Measurements from ENCODE around the gene CCT7. TPM values are rescaled to one million over a fixed set of nuclear protein-coding genes. Genes with fewer than 3 reads are reported as not detected.

CCT7 gene
- total RNA-seq, 1 donor from 2014 or later, result 192 TPM

- no peaks in the 10 kb centered on the region for H3K27me3 Mint-ChIP-seq (ENCODE audit: low read depth)
- peaks cover 11% of the 10 kb centered on the region for H3K36me3 Mint-ChIP-seq (ENCODE audit: low read depth)
- no peak overlapping the region for H3K27ac Mint-ChIP-seq (ENCODE audit: unreplicated experiment)
- DNase-seq (ENCODE audit: low spot score), result no peak
- TF ChIP-seq CTCF (IDR thresholded peaks at IDR 0.05), result no peak
- no peaks in the 10 kb centered on the region for H3K9me3 Mint-ChIP-seq (ENCODE audit: low read depth)
- H3K4me1 Mint-ChIP-seq (ENCODE audit: low read depth), result no peaks in the 10 kb centered on the region
- no peak overlapping the region for H3K4me3 Mint-ChIP-seq (ENCODE audit: unreplicated experiment)
Measured at GRCh38 chr2:73227086-73227485, 7.0 kb upstream of the CCT7 start.

- Mint-ChIP-seq H3K27ac (ENCODE audit: unreplicated experiment) (no peak overlapping the region), H3K27me3 (ENCODE audit: low read depth) (no peaks in the 10 kb centered on the region), H3K4me1 (ENCODE audit: low read depth) (peaks cover 5% of the 10 kb centered on the region), H3K9me3 (ENCODE audit: low read depth) (no peaks in the 10 kb centered on the region), H3K36me3 (ENCODE audit: low read depth) (peaks cover 3% of the 10 kb centered on the region), H3K4me3 (ENCODE audit: unreplicated experiment) (no peak overlapping the region)
- no peak for TF ChIP-seq CTCF (IDR thresholded peaks at IDR 0.05)
- no peak for DNase-seq (ENCODE audit: low spot score)
Measured at GRCh38 chr2:73228631-73229030, 5.5 kb upstream of the CCT7 start.

- no peak for TF ChIP-seq CTCF (IDR thresholded peaks at IDR 0.05)
- no peak for DNase-seq (ENCODE audit: low spot score)
- Mint-ChIP-seq H3K27me3 (ENCODE audit: low read depth) (no peaks in the 10 kb centered on the region), H3K36me3 (ENCODE audit: low read depth) (peaks cover 1% of the 10 kb centered on the region), H3K4me1 (ENCODE audit: low read depth) (peaks cover 32% of the 10 kb centered on the region), H3K27ac (ENCODE audit: unreplicated experiment) (peak overlapping the region; percentile 95), H3K4me3 (ENCODE audit: unreplicated experiment) (peak overlapping the region; percentile 96), H3K9me3 (ENCODE audit: low read depth) (no peaks in the 10 kb centered on the region)
Measured at GRCh38 chr2:73232403-73233153, 1.5 kb upstream of the CCT7 start.

GRCh38 chr2:73233154-73233931 is 765 bp upstream of the CCT7 start, which contains the start of gene PRADC1:
Gene PRADC1, minus strand, starts transcription at chr2:73233239. Its CDS starts 79 bp downstream, at chr2:73233160.
- peak; percentile 100 for DNase-seq (ENCODE audit: low spot score)
- no peaks in the 10 kb centered on the region for H3K27me3 Mint-ChIP-seq (ENCODE audit: low read depth)
- no peak for TF ChIP-seq CTCF (IDR thresholded peaks at IDR 0.05)
- peaks cover 35% of the 10 kb centered on the region for H3K4me1 Mint-ChIP-seq (ENCODE audit: low read depth)
- peaks cover 1% of the 10 kb centered on the region for H3K36me3 Mint-ChIP-seq (ENCODE audit: low read depth)
- H3K27ac Mint-ChIP-seq (ENCODE audit: unreplicated experiment), result peak within 1 kb of the TSS; percentile 95
- H3K9me3 Mint-ChIP-seq (ENCODE audit: low read depth), result no peaks in the 10 kb centered on the region
- peak within 1 kb of the TSS; percentile 96 for H3K4me3 Mint-ChIP-seq (ENCODE audit: unreplicated experiment)

- Mint-ChIP-seq H3K36me3 (ENCODE audit: low read depth) (no peaks in the 10 kb centered on the region), H3K27ac (ENCODE audit: unreplicated experiment) (peak overlapping the region; percentile 95), H3K4me1 (ENCODE audit: low read depth) (peaks cover 46% of the 10 kb centered on the region)
Measured at GRCh38 chr2:73235315-73236028, 1.4 kb downstream of the CCT7 start.

More at GRCh38 chr2:73235315-73236028, 1.4 kb downstream of the CCT7 start:
- no peak for DNase-seq (ENCODE audit: low spot score)
- H3K9me3 Mint-ChIP-seq (ENCODE audit: low read depth), result no peaks in the 10 kb centered on the region
- no peak for TF ChIP-seq CTCF (IDR thresholded peaks at IDR 0.05)
- peak overlapping the region; percentile 96 for H3K4me3 Mint-ChIP-seq (ENCODE audit: unreplicated experiment)
- H3K27me3 Mint-ChIP-seq (ENCODE audit: low read depth), result no peaks in the 10 kb centered on the region

All from chondrocyte (in vitro differentiated cells).